ENCODE measurements around the gene NCOR2. TPM values are rescaled to one million over a fixed set of nuclear protein-coding genes. Genes with fewer than 3 reads are reported as not detected.

Gene NCOR2
- total RNA-seq, 1 experiment from 2014 or later: 153 TPM

GRCh38 chr12:124559182-124560017 is 8.0 kb downstream of the NCOR2 start:
- Histone ChIP-seq H3K9me3 (ENCODE audit: control insufficient read depth in 1 of 2, insufficient read depth in 1 of 2, low read depth in 1 of 2, low read length in 2 of 2) (no peaks in the 10 kb centered on the region), H4K20me1 (ENCODE audit: insufficient read depth) (peaks cover 17% of the 10 kb centered on the region; the same call in 1 of the 2 replicates), H2AFZ (ENCODE audit: low read depth, low read length, poor library complexity, severe bottlenecking) (no peak overlapping the region), H3K4me2 (ENCODE audit: low read length) (no peak overlapping the region), H3K9me2 (ENCODE audit: insufficient read depth) (no peaks in the 10 kb centered on the region), H3K36me3 (ENCODE audit: control insufficient read depth in 1 of 2, insufficient read depth in 2 of 2, low read length in 2 of 2) (peaks cover 0 to 6% of the 10 kb centered on the region in 2 experiments; a peak in 1 of 4 replicates), H3K9ac (ENCODE audit: low read length) (no peak overlapping the region), H3K79me2 (ENCODE audit: insufficient read depth, low read length) (peaks cover 97% of the 10 kb centered on the region), H3K27ac (ENCODE audit: low read depth, low read length) (no peak overlapping the region), H3K4me1 (ENCODE audit: control insufficient read depth in 1 of 2, insufficient read depth in 2 of 2, low read length in 2 of 2) (no peaks in the 10 kb centered on the region), H3K27me3 (ENCODE audit: insufficient read depth, low read length) (no peaks in the 10 kb centered on the region), H3K4me3 (replicated peaks in 1 of 2; ENCODE audit: low read depth in 1 of 2, low read length in 2 of 2) (no peak overlapping the region)
- DNase-seq (ENCODE audit: low read depth, low spot score): no peak
- CTCF ChIA-PET: no interaction called here
- POLR2A ChIA-PET: no interaction called here
- TF ChIP-seq SRF (IDR thresholded peaks at IDR 0.05; ENCODE audit: low read depth) (no peak), TCF7L2 (IDR thresholded peaks at IDR 0.05; ENCODE audit: borderline replicate concordance, extremely low read depth, insufficient read depth, insufficient read length) (no peak), CEBPB (IDR thresholded peaks at IDR 0.05; ENCODE audit: low read depth) (no peak), MAX (IDR thresholded peaks at IDR 0.05) (no peak), ELF1 (IDR thresholded peaks at IDR 0.05; ENCODE audit: borderline replicate concordance, low read depth) (no peak), FOSL1 (IDR thresholded peaks at IDR 0.05; ENCODE audit: low read depth) (no peak), ZNF274 (IDR thresholded peaks at IDR 0.05; ENCODE audit: low read depth, low read length) (no peak), REST (IDR thresholded peaks at IDR 0.05; ENCODE audit: low read depth) (no peak), EZH2phosphoT487 (IDR thresholded peaks at IDR 0.05; ENCODE audit: borderline replicate concordance) (no peak), POLR2A (IDR thresholded peaks at IDR 0.05; ENCODE audit: borderline replicate concordance, extremely low read depth, insufficient read depth, insufficient read length) (no peak)
- ATAC-seq: no peak
- intact Hi-C loops (cut with micrococcal nuclease): loop anchor here (10.0 kb wide), 2 partner anchors 165 to 525 kb away; no protein-coding TSS in a partner anchor
- RAD21 ChIA-PET (ENCODE audit: low non-redundant PET in 1 of 2, low total read pairs in 2 of 2, uncharacterized antibody in 2 of 2, unreplicated experiment in 2 of 2): no interaction called here
- BruUV-seq (replicated peaks): no TSS peak

All from HCT116 (cell line).